Stimulated activated CD8-positive, alpha-beta memory T cell treated with anti-CD3 and anti-CD28 coated beads, Interleukin-2, amount 100 ng/mL, for 1 hour (primary cell): ENCODE data around the gene CERS6.

ENCODE experiments used
- DNase-seq, 2 donors: peaks; one replicate each; pipeline ENCODE4 v3.0.0-alpha.2; 2020; ENCODE audit warnings: low read depth in 2 of 2

Gene CERS6

GRCh38 chr2:168801471-168801870 lies 345.4 kb downstream of the CERS6 start:
- DNase-seq = no peak

GRCh38 chr2:168801961-168802858 lies 346.1 kb downstream of the CERS6 start, which contains the start of gene NOSTRIN:
Gene NOSTRIN, plus strand, starts transcription at chr2:168802637. Its CDS starts 10 bp downstream, at chr2:168802647.
- DNase-seq = no peak

GRCh38 chr2:168802859-168803725 lies 347.0 kb downstream of the CERS6 start:
- no peak for DNase-seq

- DNase-seq = no peak
These were observed 348.1 kb downstream of the CERS6 start for GRCh38 chr2:168804214-168804613.

GRCh38 chr2:168805615-168806014 lies 349.5 kb downstream of the CERS6 start:
- DNase-seq = no peak

GRCh38 chr2:168809537-168809936 lies 353.5 kb downstream of the CERS6 start:
- DNase-seq = no peak

- DNase-seq = no peak
These were observed 354.2 kb downstream of the CERS6 start for GRCh38 chr2:168810235-168810634.

GRCh38 chr2:168811696-168812095 lies 355.6 kb downstream of the CERS6 start:
- DNase-seq = no peak

- no peak for DNase-seq
These were observed 358.0 kb downstream of the CERS6 start for GRCh38 chr2:168814046-168814445.

GRCh38 chr2:168814939-168815907 lies 359.2 kb downstream of the CERS6 start:
- DNase-seq = no peak

- DNase-seq = no peak
These were observed 360.3 kb downstream of the CERS6 start for GRCh38 chr2:168816369-168816768.

GRCh38 chr2:168819050-168819715 lies 363.1 kb downstream of the CERS6 start:
- DNase-seq = no peak

GRCh38 chr2:168819829-168820489 lies 363.9 kb downstream of the CERS6 start:
- no peak for DNase-seq

- no peak for DNase-seq
These were observed 365.5 kb downstream of the CERS6 start for GRCh38 chr2:168821577-168821976.

GRCh38 chr2:168821992-168822391 lies 365.9 kb downstream of the CERS6 start:
- DNase-seq = no peak
